SK-N-SH (cell line): Measurements from ENCODE around the gene TBC1D2. TPM values are rescaled to one million over a fixed set of nuclear protein-coding genes. Genes with fewer than 3 reads are reported as not detected.
A peak's percentile ranks its signal among the peaks of the same experiment; 100 is the strongest.

Experiments
- CTCF ChIA-PET: fragments of 300-600, 350-600 bp; formaldehyde crosslinking; extraction: SDS; loops from one replicate; lab custom pipeline; 2021; lab: Yijun Ruan, JAX
- POLR2A ChIA-PET: fragments of 350-600 bp; sonication (Branson Sonifier 250); formaldehyde crosslinking; extraction: SDS; loops from one replicate; lab custom pipeline; 2020; ENCODE audit warnings: antibody characterized with exemption, inconsistent platforms; lab: Yijun Ruan, JAX
- DNase-seq: peaks from one replicate; pipeline ENCODE4 v3.0.0; 2012
- H2AFZ ChIP-seq: fragments of 200-600 bp; sonication (generic); 2 replicates; pipeline ENCODE4 v1.8.1; 2016; ENCODE audit warnings: antibody characterized with exemption, mild to moderate bottlenecking, low read depth
- H3F3A ChIP-seq: fragments of 200-600 bp; sonication (generic); replicated peaks from 2 replicates; pipeline ENCODE3; 2016; ENCODE audit warnings: antibody characterized with exemption, mild to moderate bottlenecking; ENCODE audit not compliant: insufficient read depth
- H3K27ac ChIP-seq, 2 experiments: fragments of 200-500 bp in 1 of 2; fragments of 200-600 bp in 1 of 2; sonication (Bioruptor generic) in 1 of 2; sonication (generic), shearing (Covaris generic) in 1 of 2; 2 replicates each; pipeline versions ENCODE4 v1.5.1 to v1.6.1; 2014 to 2016; ENCODE audit warnings: low read depth in 2 of 2, inconsistent platforms in 1 of 2, low read length in 1 of 2, mild to moderate bottlenecking in 1 of 2, mixed read lengths in 1 of 2
- H3K27me3 ChIP-seq: fragments of 200-600 bp; sonication (generic), shearing (Covaris generic); 2 replicates; pipeline ENCODE4 v1.6.1; 2016; ENCODE audit warnings: mixed run types; ENCODE audit not compliant: insufficient read depth
- H3K36me3 ChIP-seq, 2 experiments: fragments of 200-500 bp in 1 of 2; fragments of 200-600 bp in 1 of 2; sonication (Bioruptor generic) in 1 of 2; sonication (generic) in 1 of 2; replicated peaks in 1 of 2; 2 replicates each; pipeline versions ENCODE3 to v1.5.1; 2014 to 2016; ENCODE audit warnings: low read length in 1 of 2, mild to moderate bottlenecking in 1 of 2; ENCODE audit not compliant: insufficient read depth in 2 of 2, control insufficient read depth in 1 of 2
- H3K4me1 ChIP-seq, 2 experiments: fragments of 200-500 bp in 1 of 2; fragments of 200-600 bp in 1 of 2; sonication (Bioruptor generic) in 1 of 2; sonication (generic), shearing (Covaris generic) in 1 of 2; 2 replicates each; pipeline versions ENCODE4 v1.5.1 to v1.6.1; 2014 to 2016; ENCODE audit warnings: low read depth in 1 of 2, low read length in 1 of 2, mixed run types in 1 of 2; ENCODE audit not compliant: insufficient read depth in 2 of 2, control insufficient read depth in 1 of 2
- H3K4me2 ChIP-seq: fragments of 200-600 bp; sonication (generic), shearing (Covaris generic); 2 replicates; pipeline ENCODE4 v1.6.1; 2017; ENCODE audit warnings: mixed run types
- H3K4me3 ChIP-seq, 2 experiments: fragments of 200-500 bp in 1 of 2; fragments of 200-600 bp in 1 of 2; sonication (Bioruptor generic) in 1 of 2; sonication (generic), shearing (Covaris generic) in 1 of 2; 2 replicates each; pipeline versions ENCODE4 v1.5.1 to v1.8.1; 2014 to 2016; ENCODE audit warnings: low read depth in 2 of 2, inconsistent platforms in 1 of 2, low read length in 1 of 2, mild to moderate bottlenecking in 1 of 2, mixed read lengths in 1 of 2, moderate library complexity in 1 of 2
- H3K79me2 ChIP-seq: fragments of 200-600 bp; sonication (generic); 2 replicates; pipeline ENCODE4 v1.8.1; 2017; ENCODE audit warnings: mild to moderate bottlenecking; ENCODE audit not compliant: insufficient read depth
- H3K9ac ChIP-seq: fragments of 200-600 bp; sonication (generic); 2 replicates; pipeline ENCODE4 v1.6.1; 2017; ENCODE audit warnings: mixed run types
- H3K9me2 ChIP-seq: fragments of 200-600 bp; sonication (generic); 2 replicates; pipeline ENCODE4 v1.6.1; 2017; ENCODE audit warnings: mixed run types
- H3K9me3 ChIP-seq: fragments of 200-600 bp; sonication (generic); 2 replicates; pipeline ENCODE4 v1.6.1; 2017; ENCODE audit warnings: mixed run types, mild to moderate bottlenecking, moderate library complexity
- H4K20me1 ChIP-seq: fragments of 200-600 bp; sonication (generic); 2 replicates; pipeline ENCODE4 v1.6.1; 2017; ENCODE audit warnings: mild to moderate bottlenecking, mixed run types; ENCODE audit not compliant: insufficient read depth
- CHD2 ChIP-seq: fragments of 150-350 bp; IDR thresholded peaks from 2 replicates; pipeline ENCODE4 v1.6.1; 2018; ENCODE audit warnings: low read length; ENCODE audit not compliant: partially characterized antibody
- CTCF ChIP-seq: fragments of 200-600 bp; sonication (generic); IDR thresholded peaks from 2 replicates; pipeline ENCODE4 v1.6.1; 2017; ENCODE audit warnings: antibody characterized with exemption, mild to moderate bottlenecking, moderate library complexity
- ELF1 ChIP-seq: IDR thresholded peaks from 2 replicates; pipeline ENCODE4 v1.4.0; 2012
- EZH2phosphoT487 ChIP-seq: fragments of 200-600 bp; sonication (generic); IDR thresholded peaks from 2 replicates; pipeline ENCODE4 v1.6.1; 2017; ENCODE audit warnings: low read depth, mixed run types, mild to moderate bottlenecking, antibody characterized with exemption, moderate library complexity, borderline replicate concordance
- FOSL2 ChIP-seq: IDR thresholded peaks from 2 replicates; pipeline ENCODE4 v1.4.0; 2012; ENCODE audit warnings: low read depth, mild to moderate bottlenecking, moderate library complexity, borderline replicate concordance
- FOXJ3 ChIP-seq: sonication (generic); formaldehyde crosslinking; IDR thresholded peaks from 2 replicates; pipeline ENCODE4 v1.5.1; 2020; ENCODE audit warnings: mild to moderate bottlenecking, missing genetic modification reagents
- FOXM1 ChIP-seq: IDR thresholded peaks from 2 replicates; pipeline ENCODE4 v1.4.0; 2012; ENCODE audit warnings: low read depth, mild to moderate bottlenecking
- GABPA ChIP-seq: IDR thresholded peaks from 2 replicates; pipeline ENCODE4 v1.4.0; 2012; ENCODE audit warnings: low read depth, mild to moderate bottlenecking
- MAX ChIP-seq: IDR thresholded peaks from 2 replicates; pipeline ENCODE4 v1.4.0; 2012; ENCODE audit warnings: low read depth
- MEF2A ChIP-seq: IDR thresholded peaks from 2 replicates; pipeline ENCODE4 v1.4.0; 2012; ENCODE audit warnings: low read depth, borderline replicate concordance
- NFIC ChIP-seq: IDR thresholded peaks from 2 replicates; pipeline ENCODE4 v1.4.0; 2012; ENCODE audit warnings: borderline replicate concordance
- POLR2AphosphoS5 ChIP-seq: IDR thresholded peaks from 2 replicates; pipeline ENCODE4 v1.6.1; 2012; ENCODE audit warnings: low read depth, low read length
- RAD21 ChIP-seq: IDR thresholded peaks from 2 replicates; pipeline ENCODE4 v1.6.1; 2012; ENCODE audit warnings: mild to moderate bottlenecking, low read length
- RCOR1 ChIP-seq: fragments of 150-350 bp; IDR thresholded peaks from 2 replicates; pipeline ENCODE4 v1.6.1; 2017; ENCODE audit warnings: antibody characterized with exemption, low read length
- RXRA ChIP-seq: IDR thresholded peaks from 2 replicates; pipeline ENCODE4 v1.4.0; 2012; ENCODE audit warnings: low read depth, mild to moderate bottlenecking, borderline replicate concordance
- SIN3A ChIP-seq: IDR thresholded peaks from 2 replicates; pipeline ENCODE4 v1.6.1; 2012; ENCODE audit warnings: low read depth, mild to moderate bottlenecking, low read length, moderate library complexity, borderline replicate concordance
- TCF12 ChIP-seq: IDR thresholded peaks from 2 replicates; pipeline ENCODE4 v1.4.0; 2012
- USF1 ChIP-seq: IDR thresholded peaks from 2 replicates; pipeline ENCODE4 v1.4.0; 2012; ENCODE audit warnings: low read depth, borderline replicate concordance
- YY1 ChIP-seq: IDR thresholded peaks from 2 replicates; pipeline ENCODE4 v1.4.0; 2012; ENCODE audit warnings: low read depth, mild to moderate bottlenecking
- WGBS: methylation state at CpG from one replicate; pipeline ENCODE4 v1.1.6; 2017; ENCODE audit warnings: low lambda C conversion rate; 5-methylcytosine and 5-hydroxymethylcytosine counted together
- polyA plus RNA-seq, 3 experiments: library from polyadenylated mRNA; depleted of rRNA; stranded (reverse); fragments of >200 nt; gene quantifications; 2 replicates each; pipeline ENCODE4 v1.2.3, GENCODE V29; 2012
- TF ChIP-seq, protein P1 (sequence below): fragments of 150-350 bp; IDR thresholded peaks from 2 replicates; pipeline ENCODE4 v1.6.1; 2016; ENCODE audit warnings: mild to moderate bottlenecking, low read depth, low read length
- TF ChIP-seq, protein P2 (sequence below): IDR thresholded peaks from 2 replicates; pipeline ENCODE4 v1.6.1; 2012; ENCODE audit warnings: mild to moderate bottlenecking, low read depth, low read length, moderate library complexity
- TF ChIP-seq, protein P3 (sequence below): IDR thresholded peaks from 2 replicates; pipeline ENCODE4 v1.4.0; 2012; ENCODE audit warnings: low read depth, borderline replicate concordance

Gene TBC1D2
- 5.1 and 5.6 TPM in 2 replicates for polyA plus RNA-seq (2012; rRNA removed)
- polyA plus RNA-seq (2012; cell fraction: cytosol; rRNA removed) = 2.1 and 3.2 TPM in 2 replicates
- polyA plus RNA-seq (2012; cell fraction: nucleus; rRNA removed) = 9.4 and 10.6 TPM in 2 replicates

- POLR2A ChIA-PET = interaction anchor here (0.7 to 2.7 kb wide), 7 partner anchors 25 to 623 kb away, joined by 3 to 17 read pairs (median 6); partner anchors contain the start of genes ANP32B, NANS, NCBP1 and TRMO
- peak within 1 kb of the TSS; percentile 86 for H3K9ac ChIP-seq
- H3K36me3 ChIP-seq = no peaks in the 10 kb centered on the region
- H3K9me2 ChIP-seq = no peaks in the 10 kb centered on the region
- CTCF ChIA-PET = interaction anchor here (0.6 to 3.8 kb wide), 16 partner anchors 9 to 333 kb away, joined by 3 to 24 read pairs (median 4); partner anchors contain the start of genes CORO2A and TRMO
- H3K4me1 ChIP-seq = peaks cover 7 to 11% of the 10 kb centered on the region in 2 experiments
- peak within 1 kb of the TSS; percentile 92 to 98 for H3K27ac ChIP-seq
- peak within 1 kb of the TSS; percentile 81 to 85 for H3K4me3 ChIP-seq
- no peaks in the 10 kb centered on the region for H3K9me3 ChIP-seq
- H3K79me2 ChIP-seq = peaks cover 15% of the 10 kb centered on the region
- peak within 1 kb of the TSS; percentile 98 for H3K4me2 ChIP-seq
- no peaks in the 10 kb centered on the region for H4K20me1 ChIP-seq
- H3K27me3 ChIP-seq = no peaks in the 10 kb centered on the region
- peak within 1 kb of the TSS; percentile 99 for H2AFZ ChIP-seq
- WGBS = 1% methylated on average over 32 of the region's 64 CpGs
- DNase-seq = peak; percentile 98
- H3F3A ChIP-seq = peaks cover 11% of the 10 kb centered on the region
- TF ChIP-seq, protein P1, sequence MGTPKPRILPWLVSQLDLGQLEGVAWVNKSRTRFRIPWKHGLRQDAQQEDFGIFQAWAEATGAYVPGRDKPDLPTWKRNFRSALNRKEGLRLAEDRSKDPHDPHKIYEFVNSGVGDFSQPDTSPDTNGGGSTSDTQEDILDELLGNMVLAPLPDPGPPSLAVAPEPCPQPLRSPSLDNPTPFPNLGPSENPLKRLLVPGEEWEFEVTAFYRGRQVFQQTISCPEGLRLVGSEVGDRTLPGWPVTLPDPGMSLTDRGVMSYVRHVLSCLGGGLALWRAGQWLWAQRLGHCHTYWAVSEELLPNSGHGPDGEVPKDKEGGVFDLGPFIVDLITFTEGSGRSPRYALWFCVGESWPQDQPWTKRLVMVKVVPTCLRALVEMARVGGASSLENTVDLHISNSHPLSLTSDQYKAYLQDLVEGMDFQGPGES = 0 out of 2 replicates have a peak, but pooled peaks have one; percentile 15
- TF ChIP-seq FOXM1 (no peak), EZH2phosphoT487 (no peak), FOSL2 (no peak), POLR2AphosphoS5 (peak; percentile 56; the same call in 1 of the 2 replicates), RXRA (no peak), USF1 (0 out of 2 replicates have a peak, but pooled peaks have one; percentile 1), SIN3A (no peak; the same call in 1 of the 2 replicates), FOXJ3 (no peak), GABPA (peak; percentile 73), NFIC (no peak), MEF2A (no peak), ELF1 (peak; percentile 95), CHD2 (peak; percentile 47), YY1 (peak; percentile 100), CTCF (peak; percentile 30; the same call in 1 of the 2 replicates), RAD21 (no peak), MAX (peak; percentile 77), TCF12 (peak; percentile 6; the same call in 1 of the 2 replicates), RCOR1 (0 out of 2 replicates have a peak, but pooled peaks have one; percentile 27)
- TF ChIP-seq, protein P2, sequence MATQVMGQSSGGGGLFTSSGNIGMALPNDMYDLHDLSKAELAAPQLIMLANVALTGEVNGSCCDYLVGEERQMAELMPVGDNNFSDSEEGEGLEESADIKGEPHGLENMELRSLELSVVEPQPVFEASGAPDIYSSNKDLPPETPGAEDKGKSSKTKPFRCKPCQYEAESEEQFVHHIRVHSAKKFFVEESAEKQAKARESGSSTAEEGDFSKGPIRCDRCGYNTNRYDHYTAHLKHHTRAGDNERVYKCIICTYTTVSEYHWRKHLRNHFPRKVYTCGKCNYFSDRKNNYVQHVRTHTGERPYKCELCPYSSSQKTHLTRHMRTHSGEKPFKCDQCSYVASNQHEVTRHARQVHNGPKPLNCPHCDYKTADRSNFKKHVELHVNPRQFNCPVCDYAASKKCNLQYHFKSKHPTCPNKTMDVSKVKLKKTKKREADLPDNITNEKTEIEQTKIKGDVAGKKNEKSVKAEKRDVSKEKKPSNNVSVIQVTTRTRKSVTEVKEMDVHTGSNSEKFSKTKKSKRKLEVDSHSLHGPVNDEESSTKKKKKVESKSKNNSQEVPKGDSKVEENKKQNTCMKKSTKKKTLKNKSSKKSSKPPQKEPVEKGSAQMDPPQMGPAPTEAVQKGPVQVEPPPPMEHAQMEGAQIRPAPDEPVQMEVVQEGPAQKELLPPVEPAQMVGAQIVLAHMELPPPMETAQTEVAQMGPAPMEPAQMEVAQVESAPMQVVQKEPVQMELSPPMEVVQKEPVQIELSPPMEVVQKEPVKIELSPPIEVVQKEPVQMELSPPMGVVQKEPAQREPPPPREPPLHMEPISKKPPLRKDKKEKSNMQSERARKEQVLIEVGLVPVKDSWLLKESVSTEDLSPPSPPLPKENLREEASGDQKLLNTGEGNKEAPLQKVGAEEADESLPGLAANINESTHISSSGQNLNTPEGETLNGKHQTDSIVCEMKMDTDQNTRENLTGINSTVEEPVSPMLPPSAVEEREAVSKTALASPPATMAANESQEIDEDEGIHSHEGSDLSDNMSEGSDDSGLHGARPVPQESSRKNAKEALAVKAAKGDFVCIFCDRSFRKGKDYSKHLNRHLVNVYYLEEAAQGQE = no peak
- TF ChIP-seq, protein P3, sequence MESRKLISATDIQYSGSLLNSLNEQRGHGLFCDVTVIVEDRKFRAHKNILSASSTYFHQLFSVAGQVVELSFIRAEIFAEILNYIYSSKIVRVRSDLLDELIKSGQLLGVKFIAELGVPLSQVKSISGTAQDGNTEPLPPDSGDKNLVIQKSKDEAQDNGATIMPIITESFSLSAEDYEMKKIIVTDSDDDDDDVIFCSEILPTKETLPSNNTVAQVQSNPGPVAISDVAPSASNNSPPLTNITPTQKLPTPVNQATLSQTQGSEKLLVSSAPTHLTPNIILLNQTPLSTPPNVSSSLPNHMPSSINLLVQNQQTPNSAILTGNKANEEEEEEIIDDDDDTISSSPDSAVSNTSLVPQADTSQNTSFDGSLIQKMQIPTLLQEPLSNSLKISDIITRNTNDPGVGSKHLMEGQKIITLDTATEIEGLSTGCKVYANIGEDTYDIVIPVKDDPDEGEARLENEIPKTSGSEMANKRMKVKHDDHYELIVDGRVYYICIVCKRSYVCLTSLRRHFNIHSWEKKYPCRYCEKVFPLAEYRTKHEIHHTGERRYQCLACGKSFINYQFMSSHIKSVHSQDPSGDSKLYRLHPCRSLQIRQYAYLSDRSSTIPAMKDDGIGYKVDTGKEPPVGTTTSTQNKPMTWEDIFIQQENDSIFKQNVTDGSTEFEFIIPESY = no peak
These were observed at the start of gene TBC1D2 for GRCh38 chr9:98255578-98256296. TBC1D2 (minus strand) TSS chr9:98255649; CDS start chr9:98255541, 108 bp downstream.
